GM12801 (cell line): Measurements from ENCODE around the gene CSNK2A1.

ENCODE experiments used
- TF ChIP-seq, protein P1 (sequence below): IDR thresholded peaks from one replicate; pipeline ENCODE4 v1.5.1; 2011; ENCODE audit warnings: control low read depth; ENCODE audit not compliant: insufficient read length; ENCODE audit errors: extremely low read depth

Gene CSNK2A1

DNA sequence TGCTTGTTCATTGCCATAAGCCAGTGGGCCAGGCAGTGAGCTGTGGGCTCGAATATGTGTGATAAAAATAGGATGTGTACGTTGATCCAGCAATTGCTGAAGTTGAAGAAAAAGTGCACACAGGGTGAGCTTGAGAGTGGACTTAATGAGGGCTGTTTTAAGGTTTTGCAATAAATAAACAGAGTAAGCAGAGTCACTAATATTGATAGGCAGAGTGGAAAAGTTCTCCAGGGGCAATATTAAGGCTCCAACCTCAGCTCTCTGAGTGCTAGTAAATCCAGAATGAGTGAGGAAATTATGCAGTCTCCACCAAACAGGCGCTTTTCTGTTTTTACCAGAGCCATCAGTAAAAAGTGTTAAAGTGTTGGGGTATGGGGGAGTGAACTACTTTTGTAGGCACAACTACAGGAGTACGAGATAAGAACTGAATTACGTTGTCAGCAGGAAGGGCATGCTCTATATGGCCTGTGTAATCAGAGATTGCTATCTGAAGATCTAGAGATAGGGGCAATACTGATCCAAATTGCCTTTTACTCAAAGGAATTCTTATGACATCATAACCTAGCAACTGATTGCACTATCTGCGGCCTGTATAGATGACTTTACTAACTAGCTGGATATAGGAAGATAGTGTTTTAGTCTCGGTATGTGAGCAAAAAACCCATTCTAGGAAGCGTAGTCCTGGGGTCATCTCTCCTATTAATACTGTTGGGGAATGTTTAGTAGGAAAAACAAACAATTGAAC is 73.7 kb downstream of the CSNK2A1 start:
- TF ChIP-seq, protein P1, sequence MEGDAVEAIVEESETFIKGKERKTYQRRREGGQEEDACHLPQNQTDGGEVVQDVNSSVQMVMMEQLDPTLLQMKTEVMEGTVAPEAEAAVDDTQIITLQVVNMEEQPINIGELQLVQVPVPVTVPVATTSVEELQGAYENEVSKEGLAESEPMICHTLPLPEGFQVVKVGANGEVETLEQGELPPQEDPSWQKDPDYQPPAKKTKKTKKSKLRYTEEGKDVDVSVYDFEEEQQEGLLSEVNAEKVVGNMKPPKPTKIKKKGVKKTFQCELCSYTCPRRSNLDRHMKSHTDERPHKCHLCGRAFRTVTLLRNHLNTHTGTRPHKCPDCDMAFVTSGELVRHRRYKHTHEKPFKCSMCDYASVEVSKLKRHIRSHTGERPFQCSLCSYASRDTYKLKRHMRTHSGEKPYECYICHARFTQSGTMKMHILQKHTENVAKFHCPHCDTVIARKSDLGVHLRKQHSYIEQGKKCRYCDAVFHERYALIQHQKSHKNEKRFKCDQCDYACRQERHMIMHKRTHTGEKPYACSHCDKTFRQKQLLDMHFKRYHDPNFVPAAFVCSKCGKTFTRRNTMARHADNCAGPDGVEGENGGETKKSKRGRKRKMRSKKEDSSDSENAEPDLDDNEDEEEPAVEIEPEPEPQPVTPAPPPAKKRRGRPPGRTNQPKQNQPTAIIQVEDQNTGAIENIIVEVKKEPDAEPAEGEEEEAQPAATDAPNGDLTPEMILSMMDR, result no peak

DNA sequence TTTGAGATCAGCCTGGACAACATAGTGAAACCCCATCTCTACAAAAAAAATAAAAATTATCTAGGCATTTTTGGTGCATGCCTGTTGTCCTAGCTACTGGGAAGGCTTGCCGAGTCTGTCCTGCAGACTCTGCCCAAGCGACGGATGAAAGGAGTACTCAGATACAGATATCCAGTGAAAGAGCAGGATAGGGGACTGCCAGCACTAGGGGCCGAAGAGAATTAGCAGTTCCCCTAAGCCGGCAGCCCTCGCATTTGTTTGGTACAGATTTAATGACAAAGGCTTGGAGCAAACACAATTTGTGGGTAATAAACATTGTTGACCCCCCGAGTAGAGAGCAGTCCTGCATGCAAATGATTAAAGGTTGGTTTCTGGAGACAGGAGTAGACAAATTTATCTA is 75.8 kb downstream of the CSNK2A1 start:
- TF ChIP-seq, protein P1, result no peak

DNA sequence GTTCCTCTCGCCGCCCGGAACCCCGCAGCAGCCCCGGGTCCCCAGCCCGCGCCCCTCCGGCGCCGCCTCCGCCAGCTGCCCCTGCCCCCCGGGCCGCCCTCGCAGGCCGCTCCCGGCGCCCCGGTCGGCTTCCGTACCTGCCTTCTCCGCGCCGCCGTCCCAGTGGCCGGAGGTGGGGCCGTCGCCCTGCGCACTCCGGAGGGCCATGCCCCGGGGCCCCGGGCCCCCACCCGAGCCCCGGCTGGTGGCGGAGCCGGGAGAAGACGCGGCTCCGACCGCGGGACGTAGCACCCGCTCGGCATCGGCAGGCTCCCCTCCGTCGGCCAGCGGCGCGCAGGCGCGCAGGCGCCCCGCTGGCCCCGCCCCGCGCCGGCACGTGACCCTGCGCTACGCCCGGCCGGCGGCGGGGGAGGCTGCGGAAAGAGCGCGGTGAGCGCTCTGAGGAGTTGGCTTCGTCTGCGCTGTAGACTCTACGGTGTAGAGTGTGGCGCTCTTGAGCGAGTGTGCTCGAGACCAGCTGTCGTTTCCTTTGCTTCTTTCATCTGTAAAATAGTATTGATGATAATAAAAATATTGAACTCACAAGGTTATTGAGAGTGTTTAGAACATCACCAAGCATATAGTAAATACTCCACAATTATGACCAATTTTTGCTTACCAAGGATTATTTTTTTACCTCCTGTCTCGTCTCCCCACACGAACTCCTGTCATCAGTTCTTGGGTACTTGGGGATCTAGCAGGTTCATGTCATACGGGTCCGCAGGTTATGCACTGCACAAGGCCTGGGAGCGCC is 81.2 kb downstream of the CSNK2A1 start, which contains the start of gene TBC1D20:
TBC1D20 (minus strand) TSS at position 335 of the 793 bp plus-strand sequence; CDS start at position 207, 128 bp downstream.
- TF ChIP-seq, protein P1, result no peak

DNA sequence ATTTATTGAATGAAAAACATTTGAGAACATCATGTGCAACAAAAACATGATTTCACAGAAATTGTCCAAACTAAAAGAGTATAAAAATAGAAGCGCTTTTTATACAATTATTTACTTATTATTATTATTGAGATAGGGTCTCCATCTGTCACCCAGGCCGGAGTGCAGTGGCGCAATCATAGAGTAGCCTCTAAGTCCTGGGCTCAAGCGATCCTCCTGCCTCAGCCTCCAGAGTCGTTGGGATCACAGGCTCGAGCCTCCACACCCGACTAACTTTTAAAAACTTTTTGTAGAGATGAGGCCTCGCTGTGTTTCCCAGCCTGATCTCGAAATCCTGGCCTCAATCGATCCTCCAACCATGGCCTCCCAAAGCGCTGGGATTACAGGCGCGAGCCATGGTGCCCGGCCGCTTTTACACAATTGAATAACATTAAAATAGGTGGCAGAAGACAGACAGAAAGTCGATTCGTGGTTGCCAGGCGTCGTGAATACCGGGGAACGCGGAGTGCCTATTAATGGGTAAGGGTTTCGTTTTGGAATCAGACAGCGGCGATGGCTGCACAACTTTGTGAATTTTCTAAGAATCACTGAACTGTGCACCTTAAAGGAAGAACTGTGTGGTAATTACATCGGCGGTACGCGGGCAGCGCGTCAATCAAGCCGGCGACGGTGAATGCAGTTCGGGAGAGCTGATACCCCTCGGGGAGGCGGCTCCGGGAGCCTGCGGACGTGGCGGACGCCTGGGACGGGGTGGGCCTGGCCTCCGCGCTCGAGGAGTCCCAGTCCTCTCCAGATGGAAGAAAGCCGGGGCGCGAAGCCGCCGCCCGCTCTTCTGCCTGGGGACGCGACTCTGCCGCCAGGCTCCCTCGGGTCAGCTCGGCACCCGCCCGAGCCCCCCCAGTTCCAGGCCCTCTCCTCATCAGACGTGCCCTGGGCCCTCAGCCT is 82.1 kb downstream of the CSNK2A1 start:
- TF ChIP-seq, protein P1, result no peak

DNA sequence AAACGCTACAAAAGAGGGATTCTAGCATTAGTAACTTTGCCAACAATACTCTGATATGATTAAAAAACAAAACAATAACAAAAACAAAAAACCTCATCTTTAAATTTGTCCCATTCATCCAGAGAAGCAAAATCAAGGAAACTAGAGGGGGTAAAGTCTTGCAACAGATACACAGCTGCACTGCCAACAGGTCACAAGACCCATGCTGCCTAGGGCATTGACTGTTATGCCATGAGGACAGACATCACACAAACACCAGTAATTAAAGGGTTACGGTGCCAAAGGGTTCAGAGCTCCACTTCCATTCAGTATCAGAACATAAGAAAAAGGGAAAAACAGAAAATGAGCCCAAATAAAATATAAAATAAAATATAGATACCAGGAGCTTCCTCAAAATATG is 82.9 kb downstream of the CSNK2A1 start:
- TF ChIP-seq, protein P1, result no peak

DNA sequence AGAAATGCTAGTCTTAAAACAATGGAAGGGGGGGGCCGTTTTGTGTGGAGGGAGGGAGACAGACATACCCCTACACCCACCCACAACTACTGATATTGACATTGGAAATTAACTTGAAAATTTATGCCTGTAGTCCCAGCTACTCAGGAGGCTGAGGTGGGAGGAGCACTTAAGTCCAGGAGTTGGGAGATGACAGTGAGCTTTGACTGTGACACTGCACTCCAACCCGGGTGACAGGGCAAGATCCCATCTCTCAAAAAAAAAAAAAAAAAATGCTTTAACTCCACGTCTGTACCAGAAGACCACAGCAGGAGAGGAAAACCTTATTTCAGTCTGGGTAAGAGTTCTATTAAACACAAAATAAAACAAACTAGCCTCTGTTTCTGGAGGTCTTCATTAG is 83.4 kb downstream of the CSNK2A1 start:
- TF ChIP-seq, protein P1, result no peak
